ENCODE data around the gene DRC1.
"Not testable (repeated sequence)": the region's sequence is repeated elsewhere in the genome, so short reads cannot be mapped to it uniquely, and the experiment has no call there.

The DRC1 gene

DNA sequence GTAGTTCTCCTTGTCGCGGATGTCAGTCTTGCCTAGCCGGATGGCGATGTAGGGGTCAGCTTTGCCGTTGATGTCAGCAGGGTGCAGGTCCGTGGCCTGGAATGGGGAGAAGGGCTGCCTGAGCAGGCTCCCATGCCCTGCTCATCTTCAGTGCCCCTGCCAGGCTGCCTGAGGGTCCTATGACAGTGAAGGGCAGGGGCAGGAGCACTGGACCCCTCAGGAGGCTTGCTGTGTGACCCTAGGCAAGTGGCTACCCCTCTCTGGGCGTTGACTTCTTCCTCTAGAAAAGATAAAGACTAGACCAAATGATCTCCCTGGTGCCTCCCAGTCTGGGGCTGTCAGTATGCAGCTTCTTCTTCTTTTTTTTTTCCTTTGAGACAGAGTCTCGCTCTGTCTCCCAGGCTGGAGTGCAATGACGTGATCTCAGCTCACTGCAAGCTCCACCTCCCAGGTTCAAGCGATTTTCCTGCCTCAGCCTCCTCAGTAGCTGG is 64.3 kb downstream of the DRC1 start:
- DNase-seq (ENCODE audit: extremely low read depth, low read depth): no peak
- TF ChIP-seq, protein P1, sequence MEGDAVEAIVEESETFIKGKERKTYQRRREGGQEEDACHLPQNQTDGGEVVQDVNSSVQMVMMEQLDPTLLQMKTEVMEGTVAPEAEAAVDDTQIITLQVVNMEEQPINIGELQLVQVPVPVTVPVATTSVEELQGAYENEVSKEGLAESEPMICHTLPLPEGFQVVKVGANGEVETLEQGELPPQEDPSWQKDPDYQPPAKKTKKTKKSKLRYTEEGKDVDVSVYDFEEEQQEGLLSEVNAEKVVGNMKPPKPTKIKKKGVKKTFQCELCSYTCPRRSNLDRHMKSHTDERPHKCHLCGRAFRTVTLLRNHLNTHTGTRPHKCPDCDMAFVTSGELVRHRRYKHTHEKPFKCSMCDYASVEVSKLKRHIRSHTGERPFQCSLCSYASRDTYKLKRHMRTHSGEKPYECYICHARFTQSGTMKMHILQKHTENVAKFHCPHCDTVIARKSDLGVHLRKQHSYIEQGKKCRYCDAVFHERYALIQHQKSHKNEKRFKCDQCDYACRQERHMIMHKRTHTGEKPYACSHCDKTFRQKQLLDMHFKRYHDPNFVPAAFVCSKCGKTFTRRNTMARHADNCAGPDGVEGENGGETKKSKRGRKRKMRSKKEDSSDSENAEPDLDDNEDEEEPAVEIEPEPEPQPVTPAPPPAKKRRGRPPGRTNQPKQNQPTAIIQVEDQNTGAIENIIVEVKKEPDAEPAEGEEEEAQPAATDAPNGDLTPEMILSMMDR (IDR thresholded peaks at IDR 0.05; ENCODE audit: low read depth, low read length, missing control alignments): no peak
- no peak overlapping the region for H3K4me3 ChIP-seq (replicated peaks; ENCODE audit: low read depth, low read length)

DNA sequence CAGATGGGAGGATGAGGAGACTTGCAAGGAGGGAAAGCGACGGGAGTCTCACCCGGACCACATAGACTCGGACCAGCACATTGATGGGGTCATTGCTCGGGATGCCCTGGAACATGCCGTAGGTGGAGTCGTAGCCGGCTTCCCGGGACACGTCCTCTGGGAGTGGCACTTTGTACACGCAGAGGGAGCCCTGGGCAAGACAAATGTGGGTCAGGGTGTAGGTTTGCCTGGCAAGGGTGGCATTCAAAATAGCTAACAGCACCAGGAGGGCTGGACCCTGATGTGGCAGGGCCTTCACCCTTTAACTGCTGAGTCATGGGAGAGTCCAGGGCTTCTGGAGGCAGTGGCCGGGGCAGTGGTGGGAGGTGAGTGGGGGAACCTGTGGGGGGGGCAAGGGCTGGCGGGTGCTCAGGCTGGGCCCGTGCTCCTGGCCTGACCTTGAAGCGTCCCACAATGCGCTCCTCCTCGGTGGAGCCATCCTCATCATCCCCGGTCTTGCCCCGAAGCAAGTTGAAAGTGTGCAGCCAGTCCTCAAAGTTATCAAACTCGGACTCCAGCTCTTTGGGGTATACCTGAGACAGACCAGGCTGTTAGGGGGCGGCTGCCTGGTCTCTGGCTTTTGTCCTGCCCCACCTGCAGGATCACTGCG is 65.1 kb downstream of the DRC1 start:
- TF ChIP-seq, protein P1 (IDR thresholded peaks at IDR 0.05; ENCODE audit: low read depth, low read length, missing control alignments): no peak
- no peak overlapping the region for H3K4me3 ChIP-seq (replicated peaks; ENCODE audit: low read depth, low read length)
- no peak for DNase-seq (ENCODE audit: extremely low read depth, low read depth)

DNA sequence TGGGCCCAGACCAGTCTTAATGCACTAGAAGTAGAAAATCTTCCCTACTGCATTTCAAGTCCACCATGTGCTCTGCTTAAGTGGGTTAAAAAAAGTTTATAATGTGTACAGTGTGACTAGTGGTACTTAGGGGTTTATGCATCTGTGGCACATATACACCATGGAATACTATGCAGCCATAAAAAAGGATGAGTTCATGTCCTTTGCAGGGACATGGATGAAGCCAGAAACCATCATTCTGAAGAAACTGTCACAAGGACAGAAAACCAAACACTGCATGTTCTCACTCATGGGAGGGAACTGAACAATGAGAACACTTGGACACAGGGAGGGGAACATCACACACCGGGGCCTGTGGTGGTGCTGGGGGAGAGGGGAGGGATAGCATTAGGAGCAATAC is 66.8 kb downstream of the DRC1 start:
- H3K4me3 ChIP-seq (replicated peaks; ENCODE audit: low read depth, low read length); DNase-seq (ENCODE audit: extremely low read depth, low read depth): not testable (repeated sequence)

DNA sequence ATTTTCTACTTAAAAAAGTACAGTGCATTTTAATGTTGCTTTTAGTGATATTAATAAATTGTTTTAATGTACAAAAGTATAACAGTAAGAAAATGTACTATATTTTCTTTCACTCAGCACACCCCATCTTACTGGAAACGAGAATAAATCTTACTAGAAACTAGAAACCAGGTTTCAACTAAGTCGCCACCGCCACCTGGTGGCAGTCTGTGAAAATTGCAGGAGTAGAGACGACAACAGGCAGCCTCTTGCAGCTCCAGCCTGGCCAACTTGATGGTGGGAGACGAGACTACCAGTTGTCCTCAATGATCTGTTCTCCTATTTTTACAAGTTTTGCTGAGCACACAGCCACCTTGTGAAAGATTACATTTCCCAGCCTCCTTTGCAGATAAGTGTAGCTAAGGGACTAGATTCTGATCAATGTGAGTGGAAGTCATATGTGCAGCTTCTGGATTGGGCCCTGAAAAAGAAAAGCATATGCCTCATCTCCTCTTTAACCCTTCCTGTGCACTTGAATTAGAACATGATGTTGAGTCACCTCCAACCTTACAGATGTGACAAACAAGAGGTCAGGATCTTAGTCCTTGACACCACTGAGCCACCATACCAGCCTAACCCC is 67.5 kb downstream of the DRC1 start:
- no peak overlapping the region for H3K4me3 ChIP-seq (replicated peaks; ENCODE audit: low read depth, low read length)
- TF ChIP-seq, protein P1 (IDR thresholded peaks at IDR 0.05; ENCODE audit: low read depth, low read length, missing control alignments): peak; percentile 84
- peak; percentile 17 for DNase-seq (ENCODE audit: extremely low read depth, low read depth)

DNA sequence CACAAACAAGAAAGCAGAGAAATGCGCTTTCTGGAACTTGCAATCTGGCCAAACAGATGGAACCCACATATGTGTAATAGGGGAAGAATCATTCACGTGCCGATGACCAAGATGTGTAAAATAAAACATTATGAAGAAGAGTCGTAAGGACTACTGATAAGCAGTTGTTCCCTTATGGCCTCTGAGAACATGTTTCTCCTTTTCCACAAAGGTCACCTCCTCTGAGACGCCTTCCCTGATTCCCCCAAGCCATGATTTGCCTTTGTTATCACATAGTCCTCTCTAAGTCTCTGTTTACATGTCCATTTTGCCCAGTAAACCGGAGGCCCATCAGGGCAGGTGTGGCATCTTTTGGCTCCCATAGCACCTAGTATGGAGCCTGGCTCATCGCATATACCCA is 68.2 kb downstream of the DRC1 start:
- H3K4me3 ChIP-seq (replicated peaks; ENCODE audit: low read depth, low read length): no peak overlapping the region
- DNase-seq (ENCODE audit: extremely low read depth, low read depth): no peak
- TF ChIP-seq, protein P1 (IDR thresholded peaks at IDR 0.05; ENCODE audit: low read depth, low read length, missing control alignments): no peak

DNA sequence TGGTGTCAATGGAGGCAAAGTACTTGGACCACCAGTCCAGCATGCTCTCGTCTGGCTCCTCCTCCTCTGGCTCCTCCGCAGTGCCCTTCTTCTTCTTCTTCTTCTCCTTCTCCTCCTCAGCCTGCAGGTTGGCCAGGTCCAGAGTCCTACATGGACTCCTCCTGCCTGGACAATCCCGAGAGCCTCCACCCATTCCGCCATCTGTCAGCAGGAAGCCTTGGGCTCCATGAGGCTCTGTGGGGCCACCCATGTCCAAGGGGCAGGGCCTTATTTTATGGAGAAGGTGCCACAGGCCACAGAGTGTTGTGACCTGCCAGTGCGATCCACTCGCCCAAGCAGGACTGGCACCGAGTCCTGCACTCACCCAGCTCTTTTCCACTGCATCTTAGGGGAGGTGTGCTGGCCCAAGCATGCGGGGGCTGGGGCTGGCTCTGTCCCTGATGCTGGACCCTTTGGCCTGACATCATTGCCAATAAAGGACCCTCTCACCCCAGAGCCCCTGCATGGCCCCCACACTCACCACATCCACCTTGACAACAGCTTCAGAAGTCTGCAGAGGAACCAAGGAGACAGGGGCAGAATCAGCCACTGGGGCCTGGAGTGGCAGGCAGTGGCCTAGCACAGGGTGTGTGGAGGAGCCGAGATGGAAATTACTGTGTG is 69.0 kb downstream of the DRC1 start:
- DNase-seq (ENCODE audit: extremely low read depth, low read depth): no peak
- TF ChIP-seq, protein P1 (IDR thresholded peaks at IDR 0.05; ENCODE audit: low read depth, low read length, missing control alignments): no peak
- no peak overlapping the region for H3K4me3 ChIP-seq (replicated peaks; ENCODE audit: low read depth, low read length)

DNA sequence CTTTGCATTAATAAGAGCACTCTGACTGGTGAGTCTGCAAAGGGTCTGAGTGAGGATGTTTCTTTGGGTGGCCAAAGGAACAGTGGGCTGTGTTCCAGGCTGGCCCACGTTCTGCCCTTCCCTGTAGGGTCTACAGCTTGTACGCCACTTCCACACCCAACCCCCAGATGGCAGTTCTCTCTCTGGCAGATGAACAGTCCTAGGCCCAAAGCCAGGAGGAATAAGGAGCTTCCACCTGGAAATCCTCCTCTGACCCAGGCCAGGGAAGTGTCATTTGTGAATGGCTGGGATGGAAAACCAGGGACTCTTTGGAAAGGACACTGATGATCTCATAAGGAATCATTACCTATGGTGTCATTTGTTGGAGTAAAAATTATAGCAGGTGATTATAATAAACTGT is 69.6 kb downstream of the DRC1 start:
- TF ChIP-seq, protein P1 (IDR thresholded peaks at IDR 0.05; ENCODE audit: low read depth, low read length, missing control alignments): no peak
- DNase-seq (ENCODE audit: extremely low read depth, low read depth): no peak
- H3K4me3 ChIP-seq (replicated peaks; ENCODE audit: low read depth, low read length): no peak overlapping the region

Data from HFF-Myc (cell line).